Epithelial cell of proximal tubule (primary cell): ENCODE data around the gene SSNA1. TPM values are rescaled to one million over a fixed set of nuclear protein-coding genes. Genes with fewer than 3 reads are reported as not detected.

Experiments used
- DNase-seq: peaks from one replicate; pipeline ENCODE4 v3.0.0-alpha.2; 2011; ENCODE audit warnings: low read depth
- H3K4me3 ChIP-seq: 2 replicates; pipeline ENCODE4 v1.5.1; 2011; ENCODE audit warnings: low read depth, mild to moderate bottlenecking, low read length
- total RNA-seq: library from RNA; depleted of rRNA; stranded (reverse); fragments of >200 nt; gene quantifications from 2 replicates; pipeline ENCODE4 v1.2.3, GENCODE V29; 2015
- TF ChIP-seq, protein P1 (sequence below): conservative IDR thresholded peaks from 2 replicates; pipeline ENCODE4 v1.5.1; 2012; ENCODE audit warnings: low read depth, mild to moderate bottlenecking, low read length

The SSNA1 gene
- total RNA-seq, 1 donor from 2014 or later, result 139 TPM

DNA sequence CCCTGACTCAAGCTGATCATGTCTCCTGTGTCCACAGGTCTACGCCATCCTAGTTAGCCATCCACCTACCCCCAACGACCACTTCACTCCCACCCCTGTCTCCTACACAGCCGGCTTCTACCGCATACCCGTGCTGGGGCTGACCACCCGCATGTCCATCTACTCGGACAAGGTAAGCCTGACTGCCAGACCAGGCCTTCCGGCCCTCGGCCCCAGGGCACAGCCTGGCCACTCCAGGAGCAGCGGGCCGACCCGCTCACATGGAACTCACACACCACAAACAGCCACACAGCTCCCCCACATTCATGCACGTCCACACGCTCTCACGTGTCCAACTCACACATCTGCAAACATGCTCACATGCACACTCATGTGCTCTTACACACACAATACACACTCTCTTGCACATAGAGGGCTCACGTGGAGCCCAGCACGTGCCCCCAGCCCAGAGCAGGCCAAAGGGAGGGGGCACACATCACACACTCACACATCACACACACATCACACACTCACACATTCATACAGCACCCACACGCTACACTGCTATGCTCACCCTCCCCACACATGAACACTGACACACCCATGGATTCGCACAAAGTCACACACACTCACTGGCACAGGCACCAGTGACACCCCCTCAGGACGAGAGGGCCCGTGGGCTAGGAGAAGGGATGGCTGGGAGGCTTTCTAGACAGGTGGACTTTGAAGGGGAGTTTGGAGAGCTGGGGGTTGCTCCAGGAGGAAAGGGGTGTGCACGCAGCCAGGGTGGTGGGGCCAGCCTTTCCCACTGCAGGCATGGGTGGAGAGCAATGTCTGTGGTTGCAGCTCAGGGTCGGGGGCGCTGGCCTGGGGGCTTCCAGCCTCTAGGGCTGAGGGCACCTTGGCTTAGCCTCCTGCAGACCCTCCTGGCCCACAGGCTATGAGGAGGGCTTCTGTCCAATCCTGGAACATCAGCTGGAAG is 46.2 kb upstream of the SSNA1 start:
- DNase-seq, result no peak
- no peak overlapping the region for H3K4me3 ChIP-seq
- TF ChIP-seq, protein P1, sequence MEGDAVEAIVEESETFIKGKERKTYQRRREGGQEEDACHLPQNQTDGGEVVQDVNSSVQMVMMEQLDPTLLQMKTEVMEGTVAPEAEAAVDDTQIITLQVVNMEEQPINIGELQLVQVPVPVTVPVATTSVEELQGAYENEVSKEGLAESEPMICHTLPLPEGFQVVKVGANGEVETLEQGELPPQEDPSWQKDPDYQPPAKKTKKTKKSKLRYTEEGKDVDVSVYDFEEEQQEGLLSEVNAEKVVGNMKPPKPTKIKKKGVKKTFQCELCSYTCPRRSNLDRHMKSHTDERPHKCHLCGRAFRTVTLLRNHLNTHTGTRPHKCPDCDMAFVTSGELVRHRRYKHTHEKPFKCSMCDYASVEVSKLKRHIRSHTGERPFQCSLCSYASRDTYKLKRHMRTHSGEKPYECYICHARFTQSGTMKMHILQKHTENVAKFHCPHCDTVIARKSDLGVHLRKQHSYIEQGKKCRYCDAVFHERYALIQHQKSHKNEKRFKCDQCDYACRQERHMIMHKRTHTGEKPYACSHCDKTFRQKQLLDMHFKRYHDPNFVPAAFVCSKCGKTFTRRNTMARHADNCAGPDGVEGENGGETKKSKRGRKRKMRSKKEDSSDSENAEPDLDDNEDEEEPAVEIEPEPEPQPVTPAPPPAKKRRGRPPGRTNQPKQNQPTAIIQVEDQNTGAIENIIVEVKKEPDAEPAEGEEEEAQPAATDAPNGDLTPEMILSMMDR, result no peak

- no peak for DNase-seq
- H3K4me3 ChIP-seq, result no peak overlapping the region
- TF ChIP-seq, protein P1, result no peak
Measured at GRCh38 chr9:137143459-137143858, 45.0 kb upstream of the SSNA1 start.

GRCh38 chr9:137145731-137146526 is 42.5 kb upstream of the SSNA1 start:
- TF ChIP-seq, protein P1, result no peak
- no peak overlapping the region for H3K4me3 ChIP-seq
- DNase-seq, result no peak

DNA sequence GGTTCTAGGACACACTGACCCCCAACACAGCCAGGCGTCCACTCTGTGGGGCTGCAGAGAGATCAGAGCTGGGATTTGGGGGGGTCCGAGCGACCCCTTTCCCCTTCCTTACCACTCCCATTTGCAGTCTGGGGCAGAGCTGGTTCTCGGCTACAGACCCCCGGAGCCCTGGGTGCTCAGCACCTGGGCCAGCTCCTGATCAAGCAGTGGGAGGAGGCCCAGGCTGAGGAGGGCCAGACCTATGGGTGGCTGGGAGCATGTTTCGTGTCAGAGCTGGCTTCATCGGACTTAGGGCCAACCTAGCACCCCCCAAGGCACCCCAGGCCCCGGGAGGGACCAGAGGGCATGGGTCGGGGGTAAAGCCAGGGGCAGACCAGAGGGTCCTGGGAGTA is 42.0 kb upstream of the SSNA1 start:
- no peak for DNase-seq
- TF ChIP-seq, protein P1, result no peak
- no peak overlapping the region for H3K4me3 ChIP-seq

DNA sequence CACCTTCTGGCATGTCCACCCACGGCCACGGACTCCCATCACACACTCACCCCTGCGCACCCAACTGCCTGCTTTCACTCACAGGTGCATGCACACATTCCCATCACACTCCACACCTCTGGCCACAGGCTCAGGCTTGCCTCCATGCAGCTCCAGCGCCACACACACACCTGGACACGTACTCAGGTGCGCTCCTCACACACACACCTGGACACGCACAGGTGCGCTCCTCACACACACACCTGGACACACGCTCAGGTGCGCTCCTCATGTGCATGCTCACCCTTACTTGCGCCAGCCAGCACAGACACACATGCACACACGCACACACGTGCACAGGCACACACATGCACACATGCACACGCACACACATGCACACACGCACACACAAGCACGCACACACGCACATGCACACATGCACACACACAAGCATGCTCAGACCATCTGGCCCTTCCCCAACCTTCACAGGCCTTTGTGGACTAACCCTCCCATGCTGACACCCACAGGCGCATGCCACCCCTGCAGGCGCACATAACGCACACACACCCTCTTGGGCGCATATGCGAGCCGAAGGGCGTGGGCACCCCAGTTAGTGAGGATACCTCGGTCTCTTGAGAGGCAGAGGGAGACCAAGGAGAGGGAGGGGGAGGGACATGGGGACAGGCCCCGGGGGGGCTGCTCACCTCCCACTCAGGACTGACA is 41.2 kb upstream of the SSNA1 start:
- TF ChIP-seq, protein P1, result no peak
- H3K4me3 ChIP-seq, result no peak overlapping the region
- DNase-seq, result no peak

- no peak overlapping the region for H3K4me3 ChIP-seq
- TF ChIP-seq, protein P1, result no peak
- no peak for DNase-seq
Measured at GRCh38 chr9:137147793-137148160, 40.7 kb upstream of the SSNA1 start.
